HG03066 (cell line): Measurements from ENCODE around the gene COX20.
"Not testable (repeated sequence)": the region's sequence is repeated elsewhere in the genome, so short reads cannot be mapped to it uniquely, and the experiment has no call there.

Experiments used
- ATAC-seq: cut with Tn5 transposase; IDR thresholded peaks from one replicate; pipeline ENCODE4 v1.9.1; 2021; ENCODE audit warnings: low read depth; ENCODE audit not compliant: unreplicated experiment

COX20 gene

DNA sequence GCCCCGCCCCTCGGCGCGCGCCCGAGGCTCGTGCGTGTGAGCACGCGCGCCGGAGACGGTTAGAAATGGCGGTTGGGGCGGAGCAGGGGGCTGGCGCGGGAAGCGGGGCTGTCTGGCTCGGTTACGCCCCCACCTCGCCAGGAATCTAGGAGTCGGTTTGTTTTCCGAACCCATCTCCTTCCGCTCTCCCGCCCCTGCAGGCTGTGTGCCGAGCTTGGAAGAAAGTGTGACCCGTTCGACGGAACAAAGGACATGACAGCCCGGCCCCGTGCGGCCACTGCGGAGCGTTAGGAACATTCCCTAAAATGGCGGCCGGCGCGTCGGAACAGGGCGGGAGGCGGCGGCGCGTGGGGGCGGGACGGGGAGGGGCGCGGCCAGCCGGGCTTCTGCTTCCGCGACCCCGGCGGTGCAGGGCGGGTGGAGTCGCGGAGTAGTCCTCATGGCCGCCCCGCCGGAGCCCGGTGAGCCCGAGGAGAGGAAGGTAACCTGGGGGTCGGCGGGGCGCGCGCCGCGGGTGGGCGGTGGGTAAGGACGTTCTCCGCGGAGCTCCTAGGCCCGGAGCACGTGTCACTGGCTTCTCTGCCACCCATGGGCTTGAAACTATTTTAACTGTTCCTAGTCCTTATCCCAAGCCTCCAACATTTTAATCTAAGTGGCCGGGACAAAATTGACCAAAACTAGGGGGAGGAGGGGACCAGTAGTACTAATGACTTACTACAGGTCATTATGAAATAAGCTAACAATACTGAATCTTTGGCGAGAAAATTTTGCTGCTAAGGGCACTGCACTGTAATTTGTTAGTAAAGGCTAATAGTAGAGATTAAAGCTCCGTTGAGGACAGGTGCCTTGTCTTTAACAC, at the start of gene COX20:
COX20 (plus strand) TSS at position 383 of the 859 bp plus-strand sequence; CDS start at position 440, 57 bp downstream.
- peak; percentile 50 for ATAC-seq

GRCh38 chr1:244788493-244789275, 46.8 kb upstream of the COX20 start:
- no peak for ATAC-seq

GRCh38 chr1:244789276-244789580, 46.2 kb upstream of the COX20 start:
- ATAC-seq: no peak

DNA sequence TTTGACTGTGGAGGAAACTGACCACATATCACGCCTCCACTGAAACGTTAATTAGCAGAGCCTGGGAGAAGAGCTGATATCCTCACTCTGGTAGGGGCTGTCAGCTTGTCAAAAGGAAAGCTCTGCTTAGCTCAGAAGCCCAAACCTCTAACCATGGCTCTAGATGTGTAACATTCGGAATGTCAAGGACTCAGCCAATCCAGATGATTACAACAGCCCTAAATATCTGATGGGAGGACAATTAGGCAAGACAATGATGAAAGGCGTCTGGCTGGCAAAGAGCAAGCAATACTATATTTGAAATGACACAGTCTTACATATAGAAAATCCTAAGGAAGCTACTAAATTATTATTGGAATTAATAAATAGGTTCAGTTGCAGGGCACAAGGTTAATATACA, 45.7 kb upstream of the COX20 start:
- no peak for ATAC-seq

- no peak for ATAC-seq
Observed at GRCh38 chr1:244791061-244791460, 44.4 kb upstream of the COX20 start.

- no peak for ATAC-seq
Observed at GRCh38 chr1:244792188-244792850, 43.1 kb upstream of the COX20 start.

DNA sequence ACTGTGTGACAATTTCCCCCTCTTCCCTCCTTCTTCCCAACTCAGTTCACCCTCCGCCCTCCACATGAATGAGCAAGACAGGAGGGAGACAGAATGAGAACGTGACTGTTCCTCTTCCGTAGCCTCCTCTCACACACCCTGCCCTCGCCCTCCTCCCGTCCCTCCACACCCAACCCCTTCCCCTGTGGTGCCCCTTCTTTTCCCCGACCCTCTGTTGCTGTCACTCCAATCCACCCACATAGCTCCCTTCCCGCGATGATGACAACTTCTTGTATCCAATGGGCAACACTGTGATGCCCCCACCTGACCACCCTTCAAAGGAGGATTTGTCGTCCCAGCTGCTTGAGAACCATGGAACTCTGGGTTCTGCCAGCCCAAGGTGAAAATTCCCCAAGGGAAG, 41.4 kb upstream of the COX20 start:
- no peak for ATAC-seq

- ATAC-seq: not testable (repeated sequence)
Observed at GRCh38 chr1:244794516-244794915, 40.9 kb upstream of the COX20 start.

DNA sequence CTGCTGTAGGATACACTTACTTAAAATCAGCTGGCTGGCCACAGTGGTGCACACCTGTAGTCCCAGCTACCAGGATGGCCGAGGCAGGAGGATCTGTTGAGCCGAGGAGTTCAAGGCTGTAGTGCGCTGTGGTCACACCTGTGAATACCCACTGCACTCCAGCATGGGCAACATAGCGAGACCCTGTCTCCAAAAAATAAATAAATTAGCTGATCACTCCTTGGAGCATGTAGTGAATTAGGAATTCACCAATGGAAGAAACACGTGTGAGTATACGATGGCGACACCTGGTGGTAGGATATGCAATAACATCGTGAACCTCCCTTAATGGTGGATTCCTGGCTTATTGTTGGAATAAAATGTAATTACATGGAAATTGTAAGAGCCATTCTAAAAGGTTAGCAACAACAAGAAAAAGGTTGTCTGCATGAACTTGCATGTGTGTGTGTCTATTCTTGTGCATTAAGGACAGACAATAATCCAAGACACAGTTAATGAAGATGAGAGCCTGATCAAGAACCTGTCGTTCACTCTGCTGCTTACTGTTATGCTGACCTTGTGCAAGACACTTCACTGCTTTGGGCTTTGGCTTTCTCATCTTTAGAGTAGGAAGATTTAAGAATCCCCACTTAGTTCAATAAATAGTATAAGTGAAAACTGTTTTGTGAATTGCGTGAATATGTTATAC, 38.6 kb upstream of the COX20 start:
- no peak for ATAC-seq

DNA sequence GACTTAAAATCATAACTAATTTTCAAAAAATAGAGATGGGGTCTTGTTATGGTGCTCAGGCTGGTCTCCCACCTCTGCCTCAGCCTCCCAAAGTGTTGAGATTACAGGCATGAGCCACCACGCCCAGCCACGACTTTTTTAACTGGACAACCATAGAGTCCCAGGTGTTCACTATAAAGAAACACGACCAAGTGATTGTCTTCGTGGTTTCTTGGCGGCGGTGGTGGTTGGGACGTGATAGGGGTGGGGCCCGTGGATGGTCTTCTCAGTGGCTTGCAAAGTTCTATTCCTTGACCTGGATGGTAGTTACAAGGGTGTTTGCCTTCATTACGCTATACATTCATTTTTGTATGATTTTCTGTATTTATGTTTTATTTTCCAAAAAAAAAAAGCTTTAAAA, 34.6 kb upstream of the COX20 start:
- no peak for ATAC-seq

DNA sequence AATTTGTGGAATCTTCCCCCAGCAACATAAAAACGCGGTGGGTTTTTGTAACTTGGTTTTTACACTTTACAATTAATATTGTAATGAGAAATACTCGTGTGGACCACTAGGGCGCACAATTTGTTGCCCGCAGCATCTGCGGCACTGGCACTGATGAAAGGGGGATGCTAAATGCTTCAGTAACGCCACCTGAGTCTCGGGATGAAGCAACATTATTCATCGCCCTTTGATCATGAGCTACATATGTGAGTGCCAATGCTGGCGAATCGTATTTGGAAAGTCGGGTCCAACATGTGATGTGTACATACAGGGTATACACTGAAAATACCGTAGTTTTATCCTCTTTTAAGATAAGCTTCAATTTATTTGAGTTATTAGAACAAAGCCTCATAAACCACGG, 34.2 kb upstream of the COX20 start:
- peak; percentile 65 for ATAC-seq

DNA sequence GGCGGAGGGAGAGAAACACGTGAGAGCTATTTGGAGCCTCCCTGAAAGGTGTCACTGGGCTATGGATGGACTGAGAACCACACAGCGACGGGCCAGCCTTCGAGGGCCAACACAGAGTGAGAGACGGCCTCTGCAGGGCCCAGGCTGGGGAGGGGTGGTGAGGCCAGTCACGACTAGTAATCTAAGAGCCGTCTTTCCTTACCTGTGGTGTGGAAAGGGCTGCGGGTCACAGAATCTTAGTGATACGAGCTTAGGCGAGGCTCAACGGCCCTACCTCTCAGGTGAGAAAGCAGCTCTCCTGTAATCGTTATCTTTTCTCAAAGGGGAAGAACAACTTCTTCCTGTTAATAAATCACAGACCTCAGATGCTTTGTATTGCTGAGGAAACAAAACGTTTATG, 33.4 kb upstream of the COX20 start:
- ATAC-seq: no peak

DNA sequence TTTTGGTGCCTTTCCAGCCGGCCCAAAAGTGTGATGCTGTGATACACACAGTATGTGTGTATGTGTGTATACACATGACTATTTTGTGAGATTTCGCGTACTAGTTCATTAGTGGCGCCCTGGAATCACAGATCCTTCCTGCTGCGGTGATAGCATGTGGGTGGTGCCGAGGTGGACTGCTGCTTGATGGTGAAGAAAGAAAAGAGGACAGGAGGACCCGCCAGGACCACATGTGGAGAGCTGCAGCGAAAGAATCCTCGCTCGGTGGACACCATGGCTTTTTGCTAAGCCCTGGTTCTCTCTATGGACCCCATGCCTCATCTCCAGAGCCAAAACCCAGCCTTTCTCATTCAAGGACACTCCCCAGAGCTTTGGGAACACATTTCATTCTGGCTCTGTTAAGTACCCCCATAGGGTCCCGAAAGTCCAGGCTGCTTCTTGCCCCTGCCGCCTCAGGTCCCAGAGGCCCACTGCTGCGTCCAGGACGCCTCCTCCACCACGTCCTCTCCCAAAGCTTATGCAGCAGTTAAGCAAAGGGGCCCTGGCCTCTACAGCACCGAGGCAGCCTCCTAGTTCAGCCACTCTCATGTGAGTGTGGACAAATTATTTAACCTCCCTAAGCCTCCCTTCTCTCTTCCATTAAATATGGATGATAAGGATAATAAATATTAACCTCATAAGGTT, 32.8 kb upstream of the COX20 start:
- no peak for ATAC-seq

GRCh38 chr1:244804841-244805240, 30.6 kb upstream of the COX20 start:
- no peak for ATAC-seq

DNA sequence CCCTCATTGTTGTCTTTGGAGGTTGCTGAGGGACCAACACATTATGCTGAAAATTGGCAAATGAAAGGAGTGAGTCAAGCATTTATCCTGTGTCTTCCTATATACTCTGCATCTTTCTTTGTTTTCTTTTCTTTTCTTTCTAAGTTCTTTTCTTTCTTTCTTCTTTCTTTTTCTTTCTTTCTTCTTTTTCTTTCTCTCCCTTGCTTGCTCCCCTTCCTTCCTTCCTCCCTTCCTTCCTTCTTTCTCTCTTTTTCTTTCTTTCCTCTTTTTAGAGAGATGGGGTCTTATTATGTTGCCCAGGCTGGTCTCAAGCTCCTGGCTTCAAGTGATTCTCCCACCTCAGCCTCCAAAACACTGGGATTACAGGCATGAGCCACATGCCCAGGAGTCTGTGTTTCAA, 28.3 kb upstream of the COX20 start:
- no peak for ATAC-seq

DNA sequence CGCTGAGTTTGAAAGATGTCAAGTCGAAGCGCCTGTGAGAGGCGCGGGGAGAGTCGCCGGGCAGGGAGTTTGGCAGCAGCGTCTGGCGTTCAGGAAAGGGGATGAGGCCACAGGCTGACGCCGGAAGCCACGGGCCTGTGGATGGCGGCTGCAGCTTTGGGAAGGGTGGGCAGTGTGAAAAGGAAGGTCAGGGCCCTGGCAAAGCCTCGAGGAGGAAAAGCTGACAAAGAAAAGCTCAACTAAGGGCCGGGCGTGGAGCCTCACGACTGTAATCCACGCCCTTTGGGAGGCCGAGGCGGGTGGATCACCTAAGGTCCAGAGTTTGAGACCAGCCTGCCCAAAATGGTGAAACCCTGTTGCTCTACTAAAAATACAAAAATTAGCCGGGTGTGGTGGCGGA, 25.2 kb upstream of the COX20 start:
- ATAC-seq: no peak

DNA sequence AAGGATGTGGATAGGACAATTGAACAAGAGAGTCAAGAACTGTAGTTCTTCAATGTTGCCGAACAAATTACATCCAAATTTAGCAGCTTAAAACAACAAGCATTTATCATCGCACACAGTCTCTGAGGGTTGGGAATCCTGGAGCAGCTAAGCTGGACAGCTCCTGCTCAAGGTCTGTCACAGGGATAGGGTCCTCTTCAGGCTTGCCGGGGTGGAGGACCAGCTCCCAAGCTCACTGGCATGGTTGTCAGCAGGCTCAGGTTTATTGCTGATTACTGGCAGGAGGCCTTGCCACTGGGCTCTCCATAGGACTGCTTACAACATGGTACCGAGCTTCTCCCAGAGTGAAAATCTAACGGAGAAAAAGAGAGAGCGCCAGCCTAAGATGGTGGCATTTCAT, 22.1 kb upstream of the COX20 start:
- ATAC-seq: no peak

DNA sequence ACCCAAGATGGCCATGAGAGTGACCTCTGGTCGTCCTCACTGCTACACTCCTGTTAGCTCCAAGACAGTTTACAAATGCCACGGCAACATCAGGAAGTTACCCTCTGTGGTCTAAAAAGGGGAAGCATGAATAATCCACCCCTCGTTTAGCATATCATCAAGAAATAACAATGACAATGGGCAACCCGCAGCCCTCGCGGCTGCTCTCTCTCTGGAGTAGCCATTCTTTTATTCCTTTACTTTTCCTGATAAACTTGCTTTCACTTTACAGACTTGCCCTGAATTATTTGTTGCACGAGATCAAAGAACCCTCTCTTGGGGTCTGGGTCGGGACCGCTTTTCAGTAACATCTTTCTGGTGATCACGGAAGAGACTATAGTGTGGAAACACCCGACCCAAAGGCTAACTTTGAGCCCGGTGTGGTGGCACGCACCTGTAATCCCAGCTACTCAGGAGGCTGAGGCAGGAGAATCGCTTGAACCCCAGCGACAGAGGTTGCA, 19.8 kb upstream of the COX20 start:
- ATAC-seq: no peak

- ATAC-seq: no peak
Observed at GRCh38 chr1:244817415-244817894, 18.0 kb upstream of the COX20 start.

GRCh38 chr1:244820131-244820530, 15.3 kb upstream of the COX20 start:
- no peak for ATAC-seq
